Activated T-helper 2 cell treated with anti-CD3 and anti-CD28 coated beads, Interferon-gamma antibody, Interleukin-2, Interleukin-4, amounts not matched to agents 10 μg/mL and 5 μg/mL and 100 μg/mL, durations not matched to agents 14 hours and 24 hours and 36 hours (primary cell): ENCODE results near the gene PLOD2. TPM values are rescaled to one million over a fixed set of nuclear protein-coding genes. Genes with fewer than 3 reads are reported as not detected.
"Not testable (repeated sequence)": the region's sequence is repeated elsewhere in the genome, so short reads cannot be mapped to it uniquely, and the experiment has no call there.

Experiments used
- DNase-seq: peaks from one replicate; pipeline ENCODE4 v3.0.0; 2021; ENCODE audit warnings: low spot score
- H3K27ac Mint-ChIP-seq: one replicate; pipeline ENCODE4 v1.8.0; 2021; ENCODE audit warnings: mixed read lengths
- H3K27me3 Mint-ChIP-seq: one replicate; pipeline ENCODE4 v1.8.0; 2021; ENCODE audit warnings: low read depth, mixed read lengths
- H3K36me3 Mint-ChIP-seq: one replicate; pipeline ENCODE4 v1.8.0; 2021; ENCODE audit warnings: low read depth, mixed read lengths
- H3K4me1 Mint-ChIP-seq: one replicate; pipeline ENCODE4 v1.8.0; 2021; ENCODE audit warnings: low read depth, mixed read lengths
- H3K4me3 Mint-ChIP-seq: one replicate; pipeline ENCODE4 v1.8.0; 2021; ENCODE audit warnings: low read depth, mild to moderate bottlenecking, moderate library complexity, mixed read lengths
- H3K9me3 Mint-ChIP-seq: one replicate; pipeline ENCODE4 v1.8.0; 2021; ENCODE audit warnings: mixed read lengths
- intact Hi-C: fragments of 100-400 bp; cut with micrococcal nuclease; formaldehyde crosslinking; loops from one replicate; pipeline ENCODE4 v1.15.1; 2023
- total RNA-seq: library from RNA; stranded (reverse); gene quantifications from 2 replicates; pipeline ENCODE4 v1.2.3, GENCODE V29; 2022

Gene PLOD2
- total RNA-seq, 1 donor from 2014 or later: 2.2 TPM

- Mint-ChIP-seq H3K4me3 (no peak overlapping the region), H3K9me3 (no peaks in the 10 kb centered on the region), H3K27ac (no peak overlapping the region), H3K36me3 (no peaks in the 10 kb centered on the region), H3K4me1 (no peaks in the 10 kb centered on the region), H3K27me3 (no peaks in the 10 kb centered on the region)
- intact Hi-C loops: no loop called here
- no peak for DNase-seq
Measured at GRCh38 chr3:146128939-146129338, 32.0 kb downstream of the PLOD2 start.

DNA sequence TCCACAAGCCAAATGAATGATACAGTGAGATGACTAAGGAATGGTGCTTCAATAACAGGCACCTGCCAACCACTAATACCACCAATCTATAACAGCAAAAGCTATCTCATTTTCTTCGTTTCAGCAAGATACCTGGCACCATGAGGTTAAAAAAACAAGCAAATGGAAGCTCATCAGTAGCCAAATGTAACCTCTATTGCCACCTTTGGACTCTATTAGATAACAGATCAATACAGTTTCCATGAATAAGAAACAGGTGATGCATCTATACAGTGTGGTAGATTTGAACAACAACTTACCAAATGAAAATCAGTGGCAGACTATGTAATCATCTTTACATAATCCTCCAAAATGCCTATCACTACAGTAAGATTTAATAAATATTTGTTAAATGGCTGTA is 32.8 kb downstream of the PLOD2 start:
- no peaks in the 10 kb centered on the region for H3K27me3 Mint-ChIP-seq
- no peak for DNase-seq
- no peaks in the 10 kb centered on the region for H3K4me1 Mint-ChIP-seq
- no peaks in the 10 kb centered on the region for H3K36me3 Mint-ChIP-seq
- H3K4me3 Mint-ChIP-seq: no peak overlapping the region
- H3K9me3 Mint-ChIP-seq: no peaks in the 10 kb centered on the region
- intact Hi-C loops: no loop called here
- no peak overlapping the region for H3K27ac Mint-ChIP-seq

- no peaks in the 10 kb centered on the region for H3K27me3 Mint-ChIP-seq
- no peak overlapping the region for H3K27ac Mint-ChIP-seq
- intact Hi-C loops: no loop called here
- no peak for DNase-seq
- H3K4me1 Mint-ChIP-seq: no peaks in the 10 kb centered on the region
- H3K4me3 Mint-ChIP-seq: no peak overlapping the region
- H3K9me3 Mint-ChIP-seq: peaks cover 3% of the 10 kb centered on the region
- no peaks in the 10 kb centered on the region for H3K36me3 Mint-ChIP-seq
Measured at GRCh38 chr3:146125951-146126350, 35.0 kb downstream of the PLOD2 start.

DNA sequence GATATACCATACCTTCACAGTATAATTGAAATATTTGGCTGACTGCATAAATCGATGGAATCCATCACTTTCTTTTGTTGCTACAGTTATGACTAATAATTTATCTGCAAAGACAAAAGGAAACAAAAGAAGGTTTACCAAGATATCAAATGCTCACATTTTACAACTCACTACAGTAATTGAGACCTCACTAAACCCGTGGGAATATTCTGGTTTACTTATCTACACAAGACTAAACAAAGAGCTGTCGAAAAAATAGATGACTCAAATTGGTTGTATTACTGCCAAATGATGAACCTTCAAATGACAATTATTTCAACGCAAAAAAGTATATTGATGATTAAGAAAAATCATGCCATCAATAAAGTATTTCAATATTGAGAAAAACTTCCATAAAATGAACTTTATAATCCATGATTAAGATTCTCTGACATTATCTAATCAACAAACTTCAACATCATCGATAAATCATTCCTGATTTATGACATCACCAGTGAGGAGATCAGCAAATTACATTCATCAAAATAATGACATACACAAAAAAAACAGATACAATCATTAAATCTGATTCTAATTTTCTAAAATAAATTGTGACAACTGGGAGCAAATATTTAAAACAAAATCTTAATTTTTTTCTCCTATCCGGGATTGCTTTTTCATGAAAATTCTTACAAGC is 36.7 kb downstream of the PLOD2 start:
- no peaks in the 10 kb centered on the region for H3K36me3 Mint-ChIP-seq
- H3K9me3 Mint-ChIP-seq: peaks cover 4% of the 10 kb centered on the region
- no peak for DNase-seq
- H3K27me3 Mint-ChIP-seq: no peaks in the 10 kb centered on the region
- no peak overlapping the region for H3K4me3 Mint-ChIP-seq
- intact Hi-C loops: no loop called here
- no peaks in the 10 kb centered on the region for H3K4me1 Mint-ChIP-seq
- H3K27ac Mint-ChIP-seq: no peak overlapping the region

DNA sequence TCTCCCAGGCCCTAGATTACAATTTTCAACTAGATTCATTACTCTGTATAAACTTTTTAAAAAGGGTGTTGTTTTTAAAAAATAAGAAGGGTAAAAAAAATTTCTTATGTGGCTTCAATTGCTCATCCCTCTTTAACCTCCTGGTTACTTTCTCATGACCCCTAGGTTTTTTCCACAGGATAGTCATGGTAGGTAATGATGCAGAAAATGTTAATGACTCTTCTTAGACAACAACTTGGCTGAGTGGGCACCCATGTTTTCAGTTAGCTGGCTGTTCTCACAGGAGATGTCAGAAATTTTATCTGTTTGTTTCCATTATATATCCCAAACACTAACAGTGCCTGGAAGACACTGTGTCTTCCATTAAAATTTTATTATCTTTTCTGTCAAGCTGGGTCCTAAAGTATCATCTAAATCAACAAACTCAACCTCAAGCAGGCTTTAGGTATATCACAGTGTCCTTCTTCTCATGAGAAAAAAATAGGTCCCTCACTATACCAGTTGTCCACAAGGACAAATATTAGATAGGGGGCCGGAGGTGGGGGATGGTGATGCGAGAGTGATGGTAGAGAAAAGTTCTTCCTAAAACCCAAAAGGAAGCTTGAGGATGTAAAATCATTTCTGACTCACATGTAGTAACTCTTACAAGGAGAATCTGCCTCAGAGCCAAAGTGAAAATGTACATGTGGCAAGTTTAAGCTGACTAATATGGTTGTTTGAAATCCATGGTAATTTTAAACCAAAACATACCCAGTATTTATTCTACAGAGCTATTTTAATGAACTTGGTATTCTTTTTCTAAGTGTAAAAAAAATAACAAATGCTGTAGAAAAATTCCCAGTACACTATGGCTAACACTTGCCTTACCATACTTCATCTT is 43.3 kb downstream of the PLOD2 start:
- intact Hi-C loops: no loop called here
- H3K36me3 Mint-ChIP-seq: no peaks in the 10 kb centered on the region
- no peak overlapping the region for H3K4me3 Mint-ChIP-seq
- no peaks in the 10 kb centered on the region for H3K4me1 Mint-ChIP-seq
- peaks cover 20% of the 10 kb centered on the region for H3K9me3 Mint-ChIP-seq
- H3K27me3 Mint-ChIP-seq: no peaks in the 10 kb centered on the region
- DNase-seq: no peak
- H3K27ac Mint-ChIP-seq: no peak overlapping the region

- intact Hi-C loops: no loop called here
- no peak for DNase-seq
- H3K27ac Mint-ChIP-seq: no peak overlapping the region
- H3K27me3 Mint-ChIP-seq: no peaks in the 10 kb centered on the region
- H3K4me1 Mint-ChIP-seq: no peaks in the 10 kb centered on the region
- no peak overlapping the region for H3K4me3 Mint-ChIP-seq
- no peaks in the 10 kb centered on the region for H3K36me3 Mint-ChIP-seq
- H3K9me3 Mint-ChIP-seq: peaks cover 17% of the 10 kb centered on the region
Measured at GRCh38 chr3:146115619-146116018, 45.4 kb downstream of the PLOD2 start.

GRCh38 chr3:146113804-146114203 is 47.2 kb downstream of the PLOD2 start:
- DNase-seq, H3K36me3 Mint-ChIP-seq, H3K4me1 Mint-ChIP-seq, H3K27me3 Mint-ChIP-seq, H3K27ac Mint-ChIP-seq, intact Hi-C loops, H3K4me3 Mint-ChIP-seq: not testable (repeated sequence)
- peaks cover 17% of the 10 kb centered on the region for H3K9me3 Mint-ChIP-seq

DNA sequence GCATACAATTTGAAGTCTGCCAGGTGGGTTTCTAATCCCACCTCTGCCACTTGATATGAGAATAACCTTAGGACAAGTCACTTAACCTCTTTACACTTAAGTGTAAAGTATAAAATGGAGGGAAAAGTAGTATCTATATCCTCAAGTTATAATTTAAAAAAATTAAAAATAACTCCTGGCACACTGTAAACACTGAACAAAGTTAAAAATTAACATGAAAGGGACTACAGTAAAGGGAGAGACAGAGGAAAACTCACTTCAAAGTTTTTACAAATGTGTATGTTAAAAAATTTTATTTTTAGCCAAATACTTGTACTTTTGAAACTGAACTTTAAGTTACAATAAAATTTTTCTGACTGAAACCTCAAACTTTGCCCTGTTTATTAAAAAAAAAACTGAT is 49.6 kb downstream of the PLOD2 start:
- no peaks in the 10 kb centered on the region for H3K36me3 Mint-ChIP-seq
- no peaks in the 10 kb centered on the region for H3K4me1 Mint-ChIP-seq
- H3K27ac Mint-ChIP-seq: no peak overlapping the region
- no peaks in the 10 kb centered on the region for H3K27me3 Mint-ChIP-seq
- peaks cover 17% of the 10 kb centered on the region for H3K9me3 Mint-ChIP-seq
- intact Hi-C loops: no loop called here
- no peak overlapping the region for H3K4me3 Mint-ChIP-seq
- DNase-seq: no peak

DNA sequence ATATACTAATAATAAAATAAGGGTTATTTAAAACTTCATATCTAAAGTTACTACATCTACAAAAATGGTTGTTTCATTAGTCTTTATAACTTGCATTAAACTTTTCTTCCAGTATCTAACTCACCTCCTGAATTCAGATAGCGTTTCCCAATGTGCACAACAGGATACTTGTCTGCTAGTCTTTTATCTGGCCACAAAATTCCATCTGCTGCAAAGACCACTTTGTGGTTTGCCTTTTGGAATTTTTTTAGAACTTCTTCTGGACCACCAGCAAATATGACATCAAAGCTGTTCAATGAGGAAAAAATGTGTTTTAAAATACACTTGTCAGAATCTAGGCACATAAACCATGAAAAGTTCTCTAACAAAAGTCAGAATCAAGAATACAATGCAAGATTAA is 50.8 kb downstream of the PLOD2 start:
- Mint-ChIP-seq H3K4me3 (no peak overlapping the region), H3K27me3 (no peaks in the 10 kb centered on the region), H3K36me3 (no peaks in the 10 kb centered on the region), H3K27ac (no peak overlapping the region), H3K4me1 (no peaks in the 10 kb centered on the region), H3K9me3 (peaks cover 12% of the 10 kb centered on the region)
- intact Hi-C loops: no loop called here
- no peak for DNase-seq

DNA sequence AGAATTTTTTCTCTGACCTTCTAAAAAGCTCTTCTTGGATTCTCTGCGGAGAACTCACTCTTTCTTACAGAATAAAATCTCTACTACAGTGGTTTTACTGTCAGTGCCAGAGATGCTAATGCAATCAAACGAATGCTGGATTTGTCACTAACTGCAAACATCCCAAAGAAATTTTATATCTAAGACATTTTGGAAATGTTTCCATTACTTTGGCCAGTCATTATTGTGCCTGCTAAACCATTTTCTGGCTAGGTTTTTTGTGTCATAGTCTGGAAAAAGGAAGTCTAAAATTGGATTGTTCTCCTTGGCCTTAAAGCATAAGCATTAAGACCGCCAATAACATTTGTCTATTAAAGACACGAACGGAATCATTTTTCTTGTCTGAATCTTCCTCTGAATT is 54.0 kb downstream of the PLOD2 start:
- Mint-ChIP-seq H3K36me3 (no peaks in the 10 kb centered on the region), H3K4me3 (no peak overlapping the region), H3K4me1 (no peaks in the 10 kb centered on the region), H3K27me3 (no peaks in the 10 kb centered on the region), H3K9me3 (no peaks in the 10 kb centered on the region), H3K27ac (no peak overlapping the region)
- intact Hi-C loops: no loop called here
- no peak for DNase-seq

GRCh38 chr3:146104068-146104467 is 56.9 kb downstream of the PLOD2 start:
- no peak overlapping the region for H3K27ac Mint-ChIP-seq
- no peak for DNase-seq
- intact Hi-C loops: no loop called here
- no peaks in the 10 kb centered on the region for H3K36me3 Mint-ChIP-seq
- no peaks in the 10 kb centered on the region for H3K9me3 Mint-ChIP-seq
- no peak overlapping the region for H3K4me3 Mint-ChIP-seq
- no peaks in the 10 kb centered on the region for H3K4me1 Mint-ChIP-seq
- no peaks in the 10 kb centered on the region for H3K27me3 Mint-ChIP-seq

DNA sequence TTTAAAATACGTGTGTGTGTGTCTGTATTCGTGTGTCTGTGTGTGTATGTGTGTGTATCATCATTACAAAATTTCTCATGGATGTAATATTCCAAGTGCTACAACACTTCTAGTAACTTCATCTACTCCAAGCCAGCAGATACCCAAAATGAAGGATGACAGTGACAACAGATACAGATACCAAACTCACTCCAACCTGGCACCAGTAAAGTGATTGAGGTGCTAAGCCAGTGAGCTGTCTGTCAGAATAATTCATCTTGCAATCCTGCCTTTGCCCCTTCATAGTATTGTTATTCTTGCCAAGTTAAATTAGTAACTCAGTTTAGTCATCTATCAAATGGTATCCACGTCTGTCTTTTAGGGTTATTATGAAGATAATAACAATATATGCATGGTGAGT is 58.1 kb downstream of the PLOD2 start:
- no peak for DNase-seq
- no peaks in the 10 kb centered on the region for H3K27me3 Mint-ChIP-seq

GRCh38 chr3:146101538-146101937 is 59.4 kb downstream of the PLOD2 start:
- no peak for DNase-seq
- Mint-ChIP-seq H3K27ac (no peak overlapping the region), H3K9me3 (no peaks in the 10 kb centered on the region), H3K4me1 (no peaks in the 10 kb centered on the region), H3K4me3 (no peak overlapping the region), H3K36me3 (no peaks in the 10 kb centered on the region), H3K27me3 (no peaks in the 10 kb centered on the region)
- intact Hi-C loops: no loop called here

More for the DNA sequence above, 58.1 kb downstream of the PLOD2 start:
- no peak overlapping the region for H3K4me3 Mint-ChIP-seq
- intact Hi-C loops: no loop called here
- no peaks in the 10 kb centered on the region for H3K4me1 Mint-ChIP-seq
- H3K36me3 Mint-ChIP-seq: no peaks in the 10 kb centered on the region
- H3K9me3 Mint-ChIP-seq: no peaks in the 10 kb centered on the region
- H3K27ac Mint-ChIP-seq: no peak overlapping the region
